HepG2 (cell line): ENCODE results near the gene KRT32.

Experiments used
- AFF4 ChIP-seq: sonication (generic); formaldehyde crosslinking; IDR thresholded peaks from 2 replicates; pipeline ENCODE4 v1.4.0; 2020; ENCODE audit warnings: missing genetic modification reagents
- CHCHD3 ChIP-seq: sonication (generic); formaldehyde crosslinking; IDR thresholded peaks from 2 replicates; pipeline ENCODE4 v1.8.0; 2022; ENCODE audit warnings: mild to moderate bottlenecking, missing genetic modification reagents, moderate library complexity
- CTCF ChIP-seq: sonication (generic); formaldehyde crosslinking; IDR thresholded peaks from 2 replicates; pipeline ENCODE4 v1.5.0; 2020; ENCODE audit warnings: mild to moderate bottlenecking, missing genetic modification reagents, moderate library complexity
- EZH2 ChIP-seq: conservative IDR thresholded peaks from 2 replicates; pipeline ENCODE4 v1.6.1; 2012; ENCODE audit warnings: mild to moderate bottlenecking, low read depth, low read length, moderate library complexity
- FOXJ3 ChIP-seq: sonication (generic); formaldehyde crosslinking; IDR thresholded peaks from 2 replicates; pipeline ENCODE4 v1.4.0; 2020; ENCODE audit warnings: missing genetic modification reagents, mild to moderate bottlenecking, borderline replicate concordance
- GATAD2A ChIP-seq: IDR thresholded peaks from 2 replicates; pipeline ENCODE4 v1.6.1; 2016
- NFE2L1 ChIP-seq: sonication (generic); formaldehyde crosslinking; IDR thresholded peaks from 2 replicates; pipeline ENCODE4 v1.4.0; 2020; ENCODE audit warnings: missing genetic modification reagents, mild to moderate bottlenecking, borderline replicate concordance
- POLR2A ChIP-seq, 2 experiments: IDR thresholded peaks; 2 replicates each; pipeline ENCODE4 v1.6.1; 2011; ENCODE audit warnings: low read depth in 2 of 2, low read length in 2 of 2, mild to moderate bottlenecking in 1 of 2, moderate library complexity in 1 of 2; ENCODE audit not compliant: insufficient read depth in 1 of 2
- RAD21 ChIP-seq: fragments of 450-650 bp; formaldehyde crosslinking; IDR thresholded peaks from 2 replicates; pipeline ENCODE4 v1.5.0; 2020; ENCODE audit warnings: mild to moderate bottlenecking
- SALL1 ChIP-seq: sonication (generic); formaldehyde crosslinking; IDR thresholded peaks from 2 replicates; pipeline ENCODE4 v1.8.0; 2022; ENCODE audit warnings: mild to moderate bottlenecking, missing genetic modification reagents
- USF2 ChIP-seq, 2 experiments: sonication (generic) in 1 of 2; formaldehyde crosslinking in 1 of 2; IDR thresholded peaks; 2 replicates each; pipeline versions ENCODE4 v1.5.1 to v1.6.1; 2011 to 2020; ENCODE audit warnings: borderline replicate concordance in 1 of 2, low read depth in 1 of 2, low read length in 1 of 2, mild to moderate bottlenecking in 1 of 2, missing genetic modification reagents in 1 of 2, moderate library complexity in 1 of 2
- ZFX ChIP-seq: sonication (generic); formaldehyde crosslinking; IDR thresholded peaks from 2 replicates; pipeline ENCODE4 v1.4.0; 2020; ENCODE audit warnings: mild to moderate bottlenecking, low read depth, missing genetic modification reagents, moderate library complexity
- ZNF615 ChIP-seq: sonication (generic); formaldehyde crosslinking; IDR thresholded peaks from 2 replicates; pipeline ENCODE4 v1.5.0; 2020; ENCODE audit warnings: mild to moderate bottlenecking, missing genetic modification reagents, borderline replicate concordance

- TF ChIP-seq POLR2A (IDR thresholded peaks at IDR 0.05; ENCODE audit: insufficient read depth in 1 of 2, low read depth in 2 of 2, low read length in 2 of 2) (no peak), USF2 (IDR thresholded peaks at IDR 0.05; ENCODE audit: low read depth, low read length) (no peak), USF2 (CRISPR knock-in tag; IDR thresholded peaks at IDR 0.05; ENCODE audit: borderline replicate concordance) (no peak), GATAD2A (no peak), NFE2L1 (CRISPR knock-in tag) (no peak), SALL1 (CRISPR knock-in tag) (no peak), CTCF (CRISPR knock-in tag) (no peak), EZH2 (no peak), AFF4 (CRISPR knock-in tag) (no peak), RAD21 (CRISPR knock-in tag) (no peak), CHCHD3 (CRISPR knock-in tag) (no peak), ZFX (CRISPR knock-in tag) (no peak), FOXJ3 (no peak), ZNF615 (CRISPR knock-in tag) (no peak)
These were observed 49.1 kb upstream of the KRT32 start for GRCh38 chr17:41516147-41516829.
